ENCODE results near the gene MCF2.

- TF ChIP-seq TAF1 (IDR thresholded peaks at IDR 0.05; ENCODE audit: low read depth): no peak
- TF ChIP-seq RAD21 (IDR thresholded peaks at IDR 0.05; ENCODE audit: low read depth): no peak
- TF ChIP-seq, protein P1, sequence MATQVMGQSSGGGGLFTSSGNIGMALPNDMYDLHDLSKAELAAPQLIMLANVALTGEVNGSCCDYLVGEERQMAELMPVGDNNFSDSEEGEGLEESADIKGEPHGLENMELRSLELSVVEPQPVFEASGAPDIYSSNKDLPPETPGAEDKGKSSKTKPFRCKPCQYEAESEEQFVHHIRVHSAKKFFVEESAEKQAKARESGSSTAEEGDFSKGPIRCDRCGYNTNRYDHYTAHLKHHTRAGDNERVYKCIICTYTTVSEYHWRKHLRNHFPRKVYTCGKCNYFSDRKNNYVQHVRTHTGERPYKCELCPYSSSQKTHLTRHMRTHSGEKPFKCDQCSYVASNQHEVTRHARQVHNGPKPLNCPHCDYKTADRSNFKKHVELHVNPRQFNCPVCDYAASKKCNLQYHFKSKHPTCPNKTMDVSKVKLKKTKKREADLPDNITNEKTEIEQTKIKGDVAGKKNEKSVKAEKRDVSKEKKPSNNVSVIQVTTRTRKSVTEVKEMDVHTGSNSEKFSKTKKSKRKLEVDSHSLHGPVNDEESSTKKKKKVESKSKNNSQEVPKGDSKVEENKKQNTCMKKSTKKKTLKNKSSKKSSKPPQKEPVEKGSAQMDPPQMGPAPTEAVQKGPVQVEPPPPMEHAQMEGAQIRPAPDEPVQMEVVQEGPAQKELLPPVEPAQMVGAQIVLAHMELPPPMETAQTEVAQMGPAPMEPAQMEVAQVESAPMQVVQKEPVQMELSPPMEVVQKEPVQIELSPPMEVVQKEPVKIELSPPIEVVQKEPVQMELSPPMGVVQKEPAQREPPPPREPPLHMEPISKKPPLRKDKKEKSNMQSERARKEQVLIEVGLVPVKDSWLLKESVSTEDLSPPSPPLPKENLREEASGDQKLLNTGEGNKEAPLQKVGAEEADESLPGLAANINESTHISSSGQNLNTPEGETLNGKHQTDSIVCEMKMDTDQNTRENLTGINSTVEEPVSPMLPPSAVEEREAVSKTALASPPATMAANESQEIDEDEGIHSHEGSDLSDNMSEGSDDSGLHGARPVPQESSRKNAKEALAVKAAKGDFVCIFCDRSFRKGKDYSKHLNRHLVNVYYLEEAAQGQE (IDR thresholded peaks at IDR 0.05; ENCODE audit: low read depth): no peak
- TF ChIP-seq TCF12 (IDR thresholded peaks at IDR 0.05; ENCODE audit: low read depth): no peak
- no peak for TF ChIP-seq NFIC (IDR thresholded peaks at IDR 0.05)
- no peak for TF ChIP-seq TEAD4 (IDR thresholded peaks at IDR 0.05)
These were observed 67.7 kb downstream of the MCF2 start for GRCh38 chrX:139640259-139640658.
